Measurements from ENCODE around the gene SYS1.
A peak's percentile ranks its signal among the peaks of the same experiment; 100 is the strongest.

SYS1 gene

GRCh38 chr20:45410887-45411286 lies 47.9 kb downstream of the SYS1 start:
- H3K27ac ChIP-seq, result peak overlapping the region; percentile 17
- no peak for TF ChIP-seq ZFX (IDR thresholded peaks at IDR 0.05; ENCODE audit: borderline replicate concordance)
- no peak for TF ChIP-seq CTCF (IDR thresholded peaks at IDR 0.05)

GRCh38 chr20:45412653-45413052 lies 49.7 kb downstream of the SYS1 start:
- H3K27ac ChIP-seq, result no peak overlapping the region
- TF ChIP-seq CTCF (IDR thresholded peaks at IDR 0.05), result no peak
- no peak for TF ChIP-seq ZFX (IDR thresholded peaks at IDR 0.05; ENCODE audit: borderline replicate concordance)

- no peak for TF ChIP-seq CTCF (IDR thresholded peaks at IDR 0.05)
- no peak for TF ChIP-seq ZFX (IDR thresholded peaks at IDR 0.05; ENCODE audit: borderline replicate concordance)
- no peak overlapping the region for H3K27ac ChIP-seq
Measured at GRCh38 chr20:45413479-45413878, 50.5 kb downstream of the SYS1 start.

- TF ChIP-seq ZFX (IDR thresholded peaks at IDR 0.05; ENCODE audit: borderline replicate concordance), result no peak
- no peak for TF ChIP-seq CTCF (IDR thresholded peaks at IDR 0.05)
- peak within 1 kb of the TSS; percentile 52 for H3K27ac ChIP-seq
Measured at GRCh38 chr20:45415822-45416637, 53.1 kb downstream of the SYS1 start, which contains the start of gene PIGT. PIGT (plus strand) TSS chr20:45416141; CDS start chr20:45416157, 16 bp downstream.

- H3K27ac ChIP-seq, result no peak overlapping the region
- TF ChIP-seq ZFX (IDR thresholded peaks at IDR 0.05; ENCODE audit: borderline replicate concordance), result no peak
- no peak for TF ChIP-seq CTCF (IDR thresholded peaks at IDR 0.05)
Measured at GRCh38 chr20:45416917-45417316, 54.0 kb downstream of the SYS1 start.

Measured in 22Rv1 (cell line).